Uterus (tissue), 4 donors: ENCODE measurements around the gene EDDM3A. TPM values are rescaled to one million over a fixed set of nuclear protein-coding genes. Genes with fewer than 3 reads are reported as not detected.

ENCODE experiments used
- DNase-seq, 2 donors: peaks; one replicate each; pipeline ENCODE4 v3.0.0-alpha.2; 2019 to 2020
- H3K27ac ChIP-seq, 2 donors: fragments of 200-600 bp; sonication (generic); 1 replicate in 1 of 2; 2 replicates in 1 of 2; pipeline ENCODE4 v1.5.1; 2016 to 2018
- H3K27me3 ChIP-seq, 2 donors: fragments of 200-600 bp; sonication (generic); one replicate each; pipeline ENCODE4 v1.5.1; 2018 to 2019; ENCODE audit warnings: control low read depth in 1 of 2
- H3K36me3 ChIP-seq, 2 donors: fragments of 200-600 bp; sonication (generic); one replicate each; pipeline ENCODE4 v1.5.1; 2019; ENCODE audit warnings: control low read depth in 1 of 2
- H3K4me1 ChIP-seq, 2 donors: fragments of 200-600 bp; sonication (generic); one replicate each; pipeline ENCODE4 v1.5.1; 2018 to 2019; ENCODE audit warnings: control low read depth in 1 of 2
- H3K4me3 ChIP-seq, 2 donors: fragments of 200-600 bp; sonication (generic); 1 replicate in 1 of 2; 2 replicates in 1 of 2; pipeline ENCODE4 v1.5.1; 2018 to 2019; ENCODE audit warnings: mild to moderate bottlenecking in 1 of 2
- H3K9me3 ChIP-seq, 2 donors: fragments of 200-600 bp; sonication (generic); one replicate each; pipeline ENCODE4 v1.5.1; 2019; ENCODE audit warnings: control low read depth in 1 of 2
- CTCF ChIP-seq, 4 experiments: fragments of 200-600 bp in 2 of 4; fragments of 450-650 bp in 2 of 4; sonication (generic) in 2 of 4; IDR thresholded peaks; one replicate each; pipeline ENCODE4 v1.5.1; 2016 to 2019; ENCODE audit warnings: antibody characterized with exemption in 4 of 4, mild to moderate bottlenecking in 2 of 4, moderate library complexity in 1 of 4
- POLR2A ChIP-seq, 2 donors: fragments of 450-650 bp; IDR thresholded peaks; one replicate each; pipeline ENCODE4 v1.6.1; 2016; ENCODE audit warnings: antibody characterized with exemption in 2 of 2, mild to moderate bottlenecking in 1 of 2, moderate library complexity in 1 of 2
- intact Hi-C: fragments of 100-400 bp; cut with DNase I; formaldehyde crosslinking; loops from one replicate; pipeline ENCODE4 v1.15.1; 2023; ENCODE audit warnings: low total_unique reads
- total RNA-seq, 4 donors: library from RNA; depleted of rRNA in 3 of 4; stranded (reverse); fragments of >200 nt in 3 of 4; gene quantifications; one replicate each; pipeline versions ENCODE4 v1.1.0 to v1.2.4, GENCODE V29; 2014 to 2023
- donor health status: DM: yes; HTN: yes; CAD: no.

Gene EDDM3A
- total RNA-seq, 4 donors from 2014 or later, result not detected

DNA sequence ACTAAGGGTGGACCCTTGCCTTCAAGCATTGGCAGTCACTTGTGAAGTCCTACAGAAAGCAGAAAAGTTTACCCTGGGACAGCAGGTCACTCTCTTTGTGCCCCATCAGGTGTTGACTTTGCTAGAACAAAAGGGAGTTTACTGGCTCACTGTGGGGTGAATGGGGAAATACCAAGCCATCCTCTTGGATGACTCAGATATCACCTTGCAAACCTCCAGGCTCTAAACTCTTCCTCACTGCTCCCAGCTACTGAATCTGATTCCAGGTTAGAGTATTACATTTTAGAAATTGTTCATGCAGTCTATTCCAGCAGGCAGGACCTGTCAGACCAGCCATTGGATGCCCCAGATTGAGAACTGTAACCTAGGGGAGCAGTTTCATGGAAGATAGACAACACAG, 15.3 kb downstream of the EDDM3A start:
- no peak for TF ChIP-seq POLR2A (IDR thresholded peaks at IDR 0.05)
- TF ChIP-seq CTCF (IDR thresholded peaks at IDR 0.05), result no peak
- no peak for DNase-seq
- no peak overlapping the region for H3K27ac ChIP-seq

GRCh38 chr14:20768593-20768892, 22.9 kb downstream of the EDDM3A start:
- Histone ChIP-seq H3K4me1 (no peaks in the 10 kb centered on the region), H3K27ac (no peak overlapping the region), H3K4me3 (no peak overlapping the region), H3K36me3 (no peaks in the 10 kb centered on the region), H3K27me3 (no peaks in the 10 kb centered on the region), H3K9me3 (no peaks in the 10 kb centered on the region)
- intact Hi-C loops, result no loop called here
- no peak for DNase-seq
- TF ChIP-seq CTCF (IDR thresholded peaks at IDR 0.05) (no peak), POLR2A (IDR thresholded peaks at IDR 0.05) (no peak)

More for the DNA sequence above, 15.3 kb downstream of the EDDM3A start:
- Histone ChIP-seq H3K4me1 (no peaks in the 10 kb centered on the region), H3K4me3 (no peak overlapping the region), H3K9me3 (no peaks in the 10 kb centered on the region), H3K36me3 (no peaks in the 10 kb centered on the region), H3K27me3 (no peaks in the 10 kb centered on the region)
- intact Hi-C loops, result no loop called here

DNA sequence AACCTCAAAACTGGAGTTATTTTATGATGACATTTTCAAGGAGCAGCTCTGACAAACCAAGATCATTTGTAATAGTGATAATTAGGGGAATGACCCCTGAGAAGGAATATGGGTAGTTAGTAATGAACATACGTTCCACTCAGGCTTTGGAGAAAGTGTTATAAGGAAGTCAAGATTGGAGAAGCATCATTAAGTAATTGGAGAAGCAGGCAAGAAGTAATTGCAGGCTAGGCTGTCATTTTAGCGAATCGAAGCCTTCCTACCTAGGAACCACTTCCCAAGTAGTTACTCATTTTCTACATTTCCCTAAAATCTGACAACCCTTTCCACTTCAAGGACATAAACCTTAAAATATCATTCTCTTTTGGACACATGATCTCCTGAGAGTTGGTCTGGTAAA, 23.7 kb downstream of the EDDM3A start:
- Histone ChIP-seq H3K27ac (no peak overlapping the region), H3K27me3 (no peaks in the 10 kb centered on the region), H3K4me1 (no peaks in the 10 kb centered on the region), H3K36me3 (no peaks in the 10 kb centered on the region), H3K4me3 (no peak overlapping the region), H3K9me3 (no peaks in the 10 kb centered on the region)
- intact Hi-C loops, result no loop called here
- TF ChIP-seq POLR2A (IDR thresholded peaks at IDR 0.05), result no peak
- TF ChIP-seq CTCF (IDR thresholded peaks at IDR 0.05), result no peak
- DNase-seq, result no peak

GRCh38 chr14:20772650-20773049, 27.0 kb downstream of the EDDM3A start:
- Histone ChIP-seq H3K36me3 (no peaks in the 10 kb centered on the region), H3K9me3 (no peaks in the 10 kb centered on the region), H3K4me1 (no peaks in the 10 kb centered on the region), H3K4me3 (no peak overlapping the region), H3K27me3 (no peaks in the 10 kb centered on the region), H3K27ac (no peak overlapping the region)
- TF ChIP-seq POLR2A (IDR thresholded peaks at IDR 0.05), result no peak
- no peak for TF ChIP-seq CTCF (IDR thresholded peaks at IDR 0.05)
- DNase-seq, result no peak
- intact Hi-C loops, result no loop called here

- no peak for TF ChIP-seq CTCF (IDR thresholded peaks at IDR 0.05)
- TF ChIP-seq POLR2A (IDR thresholded peaks at IDR 0.05), result no peak
- Histone ChIP-seq H3K36me3 (no peaks in the 10 kb centered on the region), H3K9me3 (no peaks in the 10 kb centered on the region), H3K4me1 (no peaks in the 10 kb centered on the region), H3K27me3 (no peaks in the 10 kb centered on the region), H3K4me3 (no peak overlapping the region), H3K27ac (no peak overlapping the region)
- no peak for DNase-seq
- intact Hi-C loops, result no loop called here
These were observed 28.7 kb downstream of the EDDM3A start for GRCh38 chr14:20774258-20774824.
